IPS-18c (cell line): ENCODE results near the gene MMD.
"Not testable (repeated sequence)": the region's sequence is repeated elsewhere in the genome, so short reads cannot be mapped to it uniquely, and the experiment has no call there.

Experiments used
- H3K4me3 ChIP-seq: 2 replicates; pipeline ENCODE4 v1.7.0; 2013; ENCODE audit warnings: low read depth, mild to moderate bottlenecking, low read length, moderate library complexity; ENCODE audit not compliant: insufficient read depth
- H3K9me3 ChIP-seq: one replicate; pipeline ENCODE4 v1.6.1; 2013; ENCODE audit warnings: mild to moderate bottlenecking, low read length, moderate library complexity; ENCODE audit not compliant: control insufficient read depth, insufficient read depth

MMD gene

DNA sequence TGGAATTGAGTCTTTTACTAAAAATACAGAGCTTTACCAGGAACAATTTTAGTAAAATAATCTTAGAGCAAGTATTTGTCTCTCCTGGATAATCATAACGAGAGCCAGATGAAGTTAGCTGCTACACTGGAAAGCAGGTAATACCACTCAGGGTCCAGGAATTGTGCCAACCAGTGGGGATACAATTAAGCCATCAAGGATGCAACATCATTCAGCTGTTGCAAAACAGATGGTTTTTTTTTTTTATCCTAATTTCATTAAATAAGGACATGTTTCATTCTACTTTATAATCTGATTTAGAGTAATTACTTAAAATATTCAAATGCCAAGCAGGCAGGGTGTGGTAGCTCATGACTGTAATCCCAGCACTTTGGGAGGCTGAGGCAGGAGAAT is 10.2 kb downstream of the MMD start:
- H3K9me3 ChIP-seq, result no peaks in the 10 kb centered on the region
- H3K4me3 ChIP-seq, result no peak overlapping the region

DNA sequence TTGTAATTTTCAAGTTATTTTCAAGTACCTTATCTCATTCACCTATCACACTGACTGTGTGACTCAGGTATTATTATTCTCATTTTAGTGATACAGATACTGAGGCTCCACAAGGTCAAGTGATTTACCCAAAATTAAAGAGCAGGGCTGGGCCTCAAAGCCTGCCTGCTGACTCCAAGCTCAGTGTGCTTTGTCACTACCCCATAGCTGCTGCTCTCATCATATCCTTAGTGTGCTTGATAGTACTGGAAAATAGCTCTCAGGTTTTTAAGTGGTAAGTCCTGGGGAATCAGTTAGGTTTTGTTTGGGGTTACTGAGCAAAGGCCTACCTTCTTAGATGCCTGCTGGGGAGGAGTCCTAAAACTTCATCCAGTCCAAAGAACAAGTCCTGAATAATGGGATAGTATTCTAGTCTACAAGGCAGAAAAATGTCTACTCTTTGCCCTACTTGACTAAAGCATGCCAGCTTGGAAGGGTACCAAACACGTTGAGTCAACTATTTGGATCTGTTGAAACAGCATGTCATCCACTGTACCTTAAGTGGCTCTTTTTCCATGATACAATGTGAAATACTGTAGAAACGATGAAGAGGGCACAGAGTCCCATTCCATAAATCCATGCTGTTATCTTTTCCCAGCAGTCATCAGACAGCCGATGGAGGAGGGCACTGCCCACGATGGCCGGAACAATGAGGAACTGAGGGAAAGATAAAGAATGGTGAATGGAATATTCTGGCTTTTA is 10.7 kb downstream of the MMD start:
- H3K4me3 ChIP-seq, result no peak overlapping the region
- H3K9me3 ChIP-seq, result no peaks in the 10 kb centered on the region

DNA sequence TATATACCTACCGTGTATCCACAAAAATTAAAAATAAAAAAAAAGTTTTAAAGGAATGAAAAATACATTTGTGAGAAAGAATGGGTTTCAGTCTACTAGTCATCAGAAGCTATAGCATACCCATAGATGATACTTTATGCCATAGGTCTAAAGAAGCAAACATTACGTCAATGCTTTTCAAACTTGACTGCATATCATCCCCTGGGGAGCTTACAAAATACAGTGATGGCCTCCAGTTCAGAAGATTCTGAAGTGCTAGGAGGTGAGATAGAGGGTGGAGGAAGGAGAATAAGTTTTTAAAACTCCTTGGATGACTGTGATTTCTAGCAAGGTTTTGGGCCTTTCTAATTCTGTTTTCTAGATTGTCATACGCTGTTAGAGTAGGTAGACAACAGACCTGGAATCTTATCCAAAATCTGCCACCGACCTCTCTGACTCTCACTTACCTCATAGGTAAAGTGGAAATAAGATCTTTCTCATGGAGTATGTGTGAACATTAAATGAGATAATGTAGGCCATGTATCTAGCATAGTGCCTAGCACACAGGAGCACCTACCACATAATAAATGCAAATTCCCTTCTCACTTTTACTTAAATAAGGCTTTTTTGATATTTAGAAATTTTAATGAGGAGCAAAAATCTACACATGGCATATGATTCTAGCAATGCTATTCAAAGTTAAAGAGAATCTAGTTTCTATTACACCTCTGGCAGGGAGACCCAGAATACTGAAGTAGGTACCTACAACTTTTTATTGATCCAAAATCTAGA is 12.4 kb downstream of the MMD start:
- H3K9me3 ChIP-seq, result no peaks in the 10 kb centered on the region

DNA sequence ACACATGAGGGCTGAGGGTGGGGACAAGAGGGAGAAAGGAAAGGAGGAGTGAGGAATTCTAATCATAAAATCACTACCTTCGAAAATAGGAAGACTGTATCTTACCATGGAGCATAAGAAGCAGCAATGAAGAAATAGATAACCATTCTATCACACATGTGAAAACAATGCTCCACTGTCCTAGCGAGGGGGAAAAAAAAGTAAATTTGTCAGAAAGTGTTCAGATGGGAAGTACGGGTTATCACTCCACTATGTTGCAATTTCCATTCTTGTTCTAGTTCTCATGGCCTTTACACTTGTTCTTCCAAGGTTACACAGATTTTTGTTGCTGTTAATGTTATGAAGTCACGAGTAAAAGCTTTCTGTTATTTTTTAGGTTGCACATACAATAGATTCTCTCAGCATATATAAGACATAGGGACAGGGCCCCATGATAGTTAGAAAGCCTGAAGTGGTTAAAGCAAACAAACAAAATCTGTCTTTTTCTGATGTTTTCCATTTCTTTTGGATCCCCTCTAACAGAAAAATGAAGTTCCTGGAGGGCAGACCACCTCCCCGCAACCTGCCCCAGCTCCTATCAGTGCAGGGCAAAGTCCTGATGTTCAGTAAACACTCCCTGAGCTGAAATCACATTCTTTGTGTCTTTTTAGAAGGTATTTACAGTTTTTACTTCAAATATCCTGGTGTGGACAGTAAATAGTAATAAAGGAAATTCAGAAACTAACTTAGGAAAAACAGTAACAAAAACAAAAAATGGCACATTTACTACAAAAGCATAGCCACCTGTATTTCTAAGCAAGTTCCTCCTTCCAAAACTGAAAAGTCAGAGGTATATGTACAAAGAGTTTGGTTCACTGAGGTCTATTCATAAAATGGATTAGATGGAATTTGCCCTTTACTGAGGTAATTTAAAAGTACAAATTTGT is 13.7 kb downstream of the MMD start:
- Histone ChIP-seq H3K4me3 (no peak overlapping the region), H3K9me3 (no peaks in the 10 kb centered on the region)

More for the DNA sequence above, 12.4 kb downstream of the MMD start:
- H3K4me3 ChIP-seq, result no peak overlapping the region

DNA sequence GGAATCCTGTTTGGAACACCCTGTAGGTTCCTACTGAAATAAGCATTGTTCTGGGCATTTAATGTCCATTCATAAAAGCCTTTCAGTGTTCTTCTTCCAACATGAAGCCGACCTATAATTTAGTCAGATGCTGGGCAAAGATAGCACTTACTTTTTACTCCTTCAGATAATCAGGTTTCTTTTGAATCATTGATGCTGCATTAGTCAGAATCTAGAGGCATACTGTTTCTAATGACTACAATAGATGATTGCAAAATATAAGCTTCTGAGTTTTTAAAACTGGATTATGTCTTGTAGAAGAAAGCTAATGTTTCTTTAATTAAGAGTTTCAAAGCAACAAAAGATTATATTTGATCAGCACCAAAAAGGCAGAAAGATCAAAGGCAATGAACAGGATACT is 16.0 kb downstream of the MMD start:
- Histone ChIP-seq H3K4me3 (no peak overlapping the region), H3K9me3 (no peaks in the 10 kb centered on the region)

DNA sequence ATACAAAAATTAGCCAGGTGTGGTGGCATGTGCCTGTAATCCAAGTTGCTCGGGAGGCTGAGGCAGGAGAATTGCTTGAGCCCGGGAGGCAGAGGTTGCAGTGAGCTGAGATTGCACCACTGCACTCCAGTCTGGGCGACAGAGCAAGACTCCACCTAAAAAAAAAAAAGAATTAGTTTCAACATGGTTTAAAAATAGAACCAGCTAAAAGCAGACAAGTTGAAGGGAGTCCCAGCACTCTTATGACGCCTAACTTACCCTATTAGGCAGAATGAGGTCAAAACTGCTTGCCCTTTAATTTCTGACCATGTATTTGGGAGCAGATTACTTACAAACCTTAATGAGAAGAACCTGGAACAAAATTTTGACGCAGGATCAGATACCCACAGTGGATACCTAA is 17.4 kb downstream of the MMD start:
- not testable (repeated sequence) for H3K9me3 ChIP-seq, H3K4me3 ChIP-seq

DNA sequence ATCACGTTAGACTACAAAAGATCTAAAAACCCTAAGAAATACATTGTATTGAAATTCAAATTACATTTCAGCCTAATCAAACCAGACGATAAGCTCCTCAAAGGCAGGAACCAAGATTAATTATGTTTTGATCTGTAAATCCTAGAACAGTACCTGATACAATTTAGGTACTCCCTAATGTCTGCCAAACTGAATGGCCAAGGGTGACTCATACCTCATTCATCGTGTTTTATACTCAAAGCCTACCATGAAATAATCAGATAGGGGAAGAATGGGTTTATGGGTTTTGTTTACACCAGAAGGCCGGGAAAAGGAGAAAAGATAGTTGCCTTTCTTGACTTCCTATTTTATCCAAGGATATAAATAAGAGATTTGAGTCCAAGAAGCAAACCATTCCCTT is 19.3 kb downstream of the MMD start:
- Histone ChIP-seq H3K4me3 (no peak overlapping the region), H3K9me3 (no peaks in the 10 kb centered on the region)

DNA sequence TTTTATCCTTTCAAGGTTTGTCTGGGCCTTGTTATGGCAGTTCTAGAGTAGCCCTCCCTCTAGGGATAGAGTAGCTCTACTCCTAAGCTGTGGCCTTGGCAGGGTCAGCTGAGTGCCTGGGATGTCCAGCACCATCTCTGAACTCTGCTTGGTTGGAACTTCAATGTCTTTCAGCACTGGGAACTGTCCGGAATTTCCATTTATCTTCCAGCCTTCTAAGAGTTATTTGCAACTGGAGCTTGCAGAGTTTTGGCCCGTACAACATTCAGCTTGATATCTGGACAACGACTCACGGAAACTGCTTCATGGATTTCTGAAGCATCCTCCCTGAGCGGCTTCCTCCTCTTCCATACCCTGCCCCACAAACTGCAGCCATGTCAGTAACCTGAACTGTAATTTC is 22.9 kb downstream of the MMD start:
- H3K9me3 ChIP-seq, result no peaks in the 10 kb centered on the region

DNA sequence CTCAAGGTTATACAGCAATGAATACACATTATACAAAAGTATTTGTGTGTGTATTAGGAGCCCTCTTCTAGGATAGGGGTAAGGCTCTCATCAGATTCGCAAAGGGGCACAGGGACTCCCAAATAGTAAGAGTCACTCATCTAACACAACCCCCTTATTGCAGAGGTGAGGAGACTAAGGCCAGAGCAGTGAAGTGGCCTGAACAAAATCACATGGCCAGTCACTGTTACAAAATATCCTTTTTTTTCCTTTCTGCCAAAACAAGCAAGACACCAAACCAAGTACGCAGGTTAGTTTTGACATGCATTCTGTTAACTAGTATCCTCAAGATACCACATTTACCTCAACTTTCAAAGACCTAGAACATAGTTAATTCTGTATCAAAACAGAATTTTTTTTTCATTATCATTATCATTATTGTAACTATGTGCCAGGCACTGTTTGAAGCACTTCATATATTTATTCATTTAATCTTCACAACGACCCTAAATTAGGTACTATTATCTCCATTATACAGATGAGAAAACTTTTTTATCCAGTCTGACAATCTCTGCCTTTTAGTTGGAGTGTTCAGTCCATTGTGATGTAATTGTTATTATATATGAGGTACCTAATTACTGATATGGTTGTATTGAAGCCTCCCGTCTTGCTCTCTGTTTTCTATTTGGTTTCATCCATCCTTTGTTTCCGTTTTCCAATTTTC is 25.7 kb downstream of the MMD start:
- H3K4me3 ChIP-seq, result no peak overlapping the region

More for the DNA sequence above, 22.9 kb downstream of the MMD start:
- H3K4me3 ChIP-seq, result no peak overlapping the region

DNA sequence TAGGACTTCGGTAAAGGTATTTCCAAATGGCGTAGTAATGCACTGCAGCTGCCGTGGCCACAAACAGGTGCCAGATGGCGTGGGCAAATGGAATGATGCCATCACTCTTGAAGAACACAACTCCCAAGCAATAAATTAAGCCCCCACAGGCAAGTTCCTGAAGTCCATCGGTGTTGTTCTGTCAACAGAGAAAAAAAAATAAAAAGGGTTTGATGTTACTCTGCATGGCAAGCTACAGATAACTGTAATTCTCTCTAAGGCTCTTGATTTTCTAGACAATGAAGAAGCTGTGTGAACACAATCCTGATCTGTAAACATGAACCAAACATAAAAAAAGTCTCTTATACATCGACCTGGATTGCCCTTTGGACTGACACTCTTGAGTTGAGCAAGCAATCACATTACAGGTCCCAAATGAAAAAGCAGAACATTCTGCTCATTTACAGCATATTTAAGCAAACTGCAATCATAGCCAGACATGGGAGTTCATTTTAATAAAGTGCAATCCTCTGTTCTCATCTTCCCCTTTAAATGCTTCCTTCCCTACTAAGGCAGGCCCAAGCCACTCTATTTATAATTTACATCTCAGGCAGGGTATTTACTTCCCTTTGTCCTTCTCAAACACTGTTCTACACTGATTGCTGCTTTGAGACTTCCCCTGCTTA is 27.1 kb downstream of the MMD start:
- H3K4me3 ChIP-seq, result no peak overlapping the region
- no peaks in the 10 kb centered on the region for H3K9me3 ChIP-seq

More for the DNA sequence above, 25.7 kb downstream of the MMD start:
- no peaks in the 10 kb centered on the region for H3K9me3 ChIP-seq

DNA sequence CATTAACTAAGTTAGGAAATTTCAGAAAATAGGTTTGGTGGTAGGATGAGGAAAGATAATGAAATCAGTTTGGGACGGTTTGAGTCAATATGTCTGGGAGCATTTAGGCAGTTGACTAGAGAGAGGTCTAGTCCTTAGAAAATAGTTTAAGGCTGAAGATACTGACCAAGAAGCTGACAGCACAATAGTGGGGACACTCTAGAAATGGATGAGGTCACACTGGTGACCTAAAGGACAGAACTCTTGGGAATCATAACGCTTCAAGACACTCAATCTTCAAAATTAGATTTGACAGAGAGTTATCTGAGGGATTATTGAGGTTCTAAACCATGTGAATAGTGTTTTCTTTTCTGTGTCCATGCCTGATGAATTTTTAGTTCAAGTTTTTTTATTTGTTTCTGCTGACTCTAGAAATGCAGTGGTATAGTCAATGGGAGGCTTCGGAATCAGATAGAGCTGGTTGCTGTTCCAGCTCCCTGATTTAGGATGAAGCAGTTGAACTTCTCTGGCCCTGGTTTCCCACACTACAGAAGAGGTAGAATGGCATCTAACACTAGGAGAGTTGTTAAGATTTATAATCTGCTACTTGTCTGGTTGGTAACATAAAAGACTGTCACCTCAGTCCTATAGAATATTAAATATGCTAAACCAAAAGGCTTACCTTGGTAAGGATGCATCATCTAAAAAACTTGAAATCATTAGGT is 29.7 kb downstream of the MMD start:
- Histone ChIP-seq H3K9me3 (no peaks in the 10 kb centered on the region), H3K4me3 (no peak overlapping the region)

DNA sequence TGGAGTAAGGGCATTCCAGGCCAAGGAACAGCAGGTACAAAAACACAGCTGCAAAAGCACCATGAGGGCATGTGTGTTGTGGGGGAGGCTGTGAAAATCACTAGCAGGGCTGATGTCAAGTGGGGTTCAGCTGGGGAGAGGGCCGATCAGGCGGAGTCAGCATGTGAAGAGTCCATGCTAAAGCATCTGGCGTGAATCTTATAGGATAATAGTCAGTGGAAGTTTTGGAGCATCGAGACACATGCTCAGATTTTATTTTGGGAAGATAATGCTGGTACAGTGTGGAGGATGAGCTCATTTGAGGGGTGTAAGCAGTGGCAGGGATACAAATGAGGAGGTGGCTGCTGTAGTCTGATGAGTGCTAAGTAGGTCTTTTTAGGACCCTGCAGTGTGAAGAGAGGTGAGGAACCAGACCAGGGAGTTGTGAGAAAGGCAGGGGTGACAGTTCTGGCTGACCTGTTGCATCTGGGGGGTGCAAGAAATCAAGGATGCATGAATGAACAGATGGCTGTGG is 30.3 kb downstream of the MMD start:
- Histone ChIP-seq H3K4me3 (no peak overlapping the region), H3K9me3 (no peaks in the 10 kb centered on the region)

DNA sequence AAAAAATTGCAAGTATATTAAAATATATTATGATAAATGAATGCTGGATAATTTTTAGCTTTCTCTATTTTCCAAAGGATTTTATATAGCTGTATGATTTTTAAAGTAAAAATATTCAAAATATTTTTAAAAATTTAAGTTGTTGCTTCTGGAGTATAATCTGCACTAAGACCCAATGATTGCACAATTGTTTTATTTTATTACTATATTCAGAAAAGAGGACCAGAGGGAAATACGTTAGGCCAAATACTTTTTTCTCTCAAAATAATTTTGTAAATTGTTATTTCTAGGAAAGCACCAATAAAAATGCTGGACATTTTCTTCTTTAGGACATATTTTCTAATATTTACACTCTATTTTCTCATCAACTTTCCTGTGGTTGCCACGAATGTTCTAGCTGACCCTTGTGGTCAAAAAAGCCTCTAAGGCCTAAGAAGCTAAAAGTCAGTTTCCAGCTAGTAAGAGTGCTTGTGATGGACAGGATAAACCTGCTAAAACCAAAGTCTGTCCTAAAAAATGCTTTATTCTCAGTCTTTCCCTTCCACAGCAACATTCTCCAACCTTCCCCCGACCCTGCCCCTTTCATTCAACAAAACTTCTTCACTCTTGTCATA is 31.2 kb downstream of the MMD start:
- H3K9me3 ChIP-seq, result no peaks in the 10 kb centered on the region
- H3K4me3 ChIP-seq, result no peak overlapping the region

DNA sequence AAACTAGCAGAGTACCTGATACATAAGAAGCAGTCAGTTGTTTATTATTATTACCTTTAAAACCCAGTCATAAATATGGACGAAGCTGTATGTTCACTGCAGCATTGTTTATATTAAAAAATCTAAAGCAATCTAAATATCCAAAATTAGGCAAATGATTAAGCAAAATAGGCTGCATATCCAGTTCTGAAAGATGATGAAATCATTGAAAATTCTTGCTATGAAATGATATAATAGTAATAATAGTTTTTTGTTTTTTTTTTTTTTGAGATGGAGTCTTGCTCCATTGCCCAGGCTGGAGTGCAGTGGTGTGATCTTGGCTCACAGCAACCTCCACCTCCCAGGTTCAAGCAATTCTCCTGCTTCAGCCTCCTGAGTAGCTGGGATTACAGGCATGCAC is 31.9 kb downstream of the MMD start:
- H3K4me3 ChIP-seq, H3K9me3 ChIP-seq: not testable (repeated sequence)

DNA sequence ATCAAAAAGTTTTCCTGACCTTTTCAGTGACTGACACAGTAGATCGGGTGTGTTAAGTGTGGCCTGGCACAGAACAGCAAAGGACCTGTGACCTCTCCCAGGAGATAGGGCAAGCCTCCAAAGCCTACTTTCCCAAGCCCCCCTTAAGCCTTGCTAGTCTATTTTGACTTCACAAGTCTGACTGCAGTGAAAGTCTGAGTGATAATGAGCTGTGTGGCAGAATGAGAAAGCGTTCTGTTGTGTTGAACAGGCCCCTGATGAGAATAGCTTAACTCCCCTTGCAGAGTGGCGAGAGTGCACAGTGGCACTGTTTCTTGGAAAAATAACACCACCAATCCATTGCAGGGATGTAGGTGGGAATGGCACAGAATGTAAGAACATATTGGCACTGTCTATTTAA is 32.8 kb downstream of the MMD start:
- no peak overlapping the region for H3K4me3 ChIP-seq
- no peaks in the 10 kb centered on the region for H3K9me3 ChIP-seq
